Stimulated activated CD8-positive, alpha-beta memory T cell treated with anti-CD3 and anti-CD28 coated beads, Interleukin-4, amount 100 ng/mL, for 4 hours (primary cell): ENCODE measurements around the gene SPOCK1.

ENCODE experiments used
- DNase-seq, 2 donors: peaks; one replicate each; pipeline ENCODE4 v3.0.0-alpha.2; 2020; ENCODE audit warnings: low read depth in 2 of 2, low spot score in 1 of 2

The SPOCK1 gene

GRCh38 chr5:137085206-137085605 lies 413.9 kb downstream of the SPOCK1 start:
- DNase-seq, result no peak

- no peak for DNase-seq
These were observed 415.1 kb downstream of the SPOCK1 start for GRCh38 chr5:137084016-137084415.

GRCh38 chr5:137082951-137083350 lies 416.2 kb downstream of the SPOCK1 start:
- DNase-seq, result no peak

- DNase-seq, result no peak
These were observed 420.9 kb downstream of the SPOCK1 start for GRCh38 chr5:137078171-137078665.

GRCh38 chr5:137075163-137075970 lies 423.8 kb downstream of the SPOCK1 start:
- no peak for DNase-seq

- no peak for DNase-seq
These were observed 425.9 kb downstream of the SPOCK1 start for GRCh38 chr5:137073189-137073588.

- DNase-seq, result no peak
These were observed 426.6 kb downstream of the SPOCK1 start for GRCh38 chr5:137072361-137073115.

- DNase-seq, result no peak
These were observed 427.2 kb downstream of the SPOCK1 start for GRCh38 chr5:137071931-137072330.

GRCh38 chr5:137071526-137071925 lies 427.6 kb downstream of the SPOCK1 start:
- no peak for DNase-seq

- no peak for DNase-seq
These were observed 428.6 kb downstream of the SPOCK1 start for GRCh38 chr5:137070521-137070920.

GRCh38 chr5:137069358-137069757 lies 429.8 kb downstream of the SPOCK1 start:
- DNase-seq, result no peak

GRCh38 chr5:137061382-137061781 lies 437.7 kb downstream of the SPOCK1 start:
- DNase-seq, result no peak

- no peak for DNase-seq
These were observed 441.0 kb downstream of the SPOCK1 start for GRCh38 chr5:137058089-137058488.

- DNase-seq, result no peak
These were observed 442.4 kb downstream of the SPOCK1 start for GRCh38 chr5:137056676-137057075.

- no peak for DNase-seq
These were observed 443.8 kb downstream of the SPOCK1 start for GRCh38 chr5:137055271-137055872.

GRCh38 chr5:137054792-137055191 lies 444.3 kb downstream of the SPOCK1 start:
- DNase-seq, result no peak

- DNase-seq, result no peak
These were observed 444.8 kb downstream of the SPOCK1 start for GRCh38 chr5:137054335-137054734.

GRCh38 chr5:137051161-137051560 lies 448.0 kb downstream of the SPOCK1 start:
- DNase-seq, result no peak

- DNase-seq, result no peak
These were observed 458.3 kb downstream of the SPOCK1 start for GRCh38 chr5:137040641-137041340.

- DNase-seq, result no peak
These were observed 459.1 kb downstream of the SPOCK1 start for GRCh38 chr5:137040024-137040423.

GRCh38 chr5:137037848-137038247 lies 461.3 kb downstream of the SPOCK1 start:
- DNase-seq, result no peak
